Measurements from ENCODE around the gene VPS13A.

Gene VPS13A

DNA sequence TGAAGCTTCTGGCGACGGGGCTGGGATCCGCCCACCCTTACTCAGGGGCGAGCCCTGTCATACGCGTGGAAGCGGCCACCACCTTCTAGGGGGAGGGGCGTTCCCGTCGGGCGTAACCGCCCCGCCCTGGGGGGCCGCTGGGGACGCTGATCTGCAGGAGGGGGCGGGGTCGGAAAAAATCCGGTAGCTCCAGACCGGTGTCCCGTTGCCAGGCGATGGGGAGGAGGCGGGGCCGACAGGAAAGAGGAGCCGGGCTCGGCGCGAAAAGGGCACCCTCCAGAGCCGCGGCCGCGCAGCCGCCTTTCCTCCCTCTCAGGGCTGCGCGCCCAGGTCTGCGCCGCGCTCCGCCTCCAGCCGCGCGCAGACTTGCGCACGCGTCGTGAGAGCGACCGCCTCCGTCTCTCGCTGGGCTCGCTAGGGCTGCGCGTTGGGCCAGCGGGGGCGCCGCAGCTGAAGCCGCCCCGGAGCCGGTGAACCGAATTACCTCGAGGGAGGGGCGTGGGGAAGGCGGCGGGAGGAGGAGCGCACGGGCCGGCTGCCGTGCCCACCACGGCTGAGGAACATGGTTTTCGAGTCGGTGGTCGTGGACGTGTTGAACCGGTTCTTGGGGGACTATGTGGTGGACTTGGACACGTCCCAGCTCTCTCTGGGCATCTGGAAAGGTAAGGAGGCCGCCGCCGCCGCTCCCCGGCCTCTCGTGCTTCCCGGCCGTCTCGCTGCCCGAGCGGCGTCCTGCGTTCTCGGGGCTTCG is at the start of gene VPS13A:
Gene VPS13A (plus strand): TSS at position 392 of the 751 bp plus-strand sequence. CDS start 171 bp downstream, at position 563.
- TF ChIP-seq, protein P1, sequence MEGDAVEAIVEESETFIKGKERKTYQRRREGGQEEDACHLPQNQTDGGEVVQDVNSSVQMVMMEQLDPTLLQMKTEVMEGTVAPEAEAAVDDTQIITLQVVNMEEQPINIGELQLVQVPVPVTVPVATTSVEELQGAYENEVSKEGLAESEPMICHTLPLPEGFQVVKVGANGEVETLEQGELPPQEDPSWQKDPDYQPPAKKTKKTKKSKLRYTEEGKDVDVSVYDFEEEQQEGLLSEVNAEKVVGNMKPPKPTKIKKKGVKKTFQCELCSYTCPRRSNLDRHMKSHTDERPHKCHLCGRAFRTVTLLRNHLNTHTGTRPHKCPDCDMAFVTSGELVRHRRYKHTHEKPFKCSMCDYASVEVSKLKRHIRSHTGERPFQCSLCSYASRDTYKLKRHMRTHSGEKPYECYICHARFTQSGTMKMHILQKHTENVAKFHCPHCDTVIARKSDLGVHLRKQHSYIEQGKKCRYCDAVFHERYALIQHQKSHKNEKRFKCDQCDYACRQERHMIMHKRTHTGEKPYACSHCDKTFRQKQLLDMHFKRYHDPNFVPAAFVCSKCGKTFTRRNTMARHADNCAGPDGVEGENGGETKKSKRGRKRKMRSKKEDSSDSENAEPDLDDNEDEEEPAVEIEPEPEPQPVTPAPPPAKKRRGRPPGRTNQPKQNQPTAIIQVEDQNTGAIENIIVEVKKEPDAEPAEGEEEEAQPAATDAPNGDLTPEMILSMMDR (IDR thresholded peaks at IDR 0.05; ENCODE audit: low read depth, low read length, missing control alignments): peak; percentile 18
- Histone ChIP-seq H3K27ac (peak within 1 kb of the TSS; percentile 37), H3K36me3 (replicated peaks) (no peaks in the 10 kb centered on the region), H3K4me3 (ENCODE audit: low read depth, low read length) (peak within 1 kb of the TSS; percentile 84), H3K27me3 (replicated peaks) (no peaks in the 10 kb centered on the region)
- DNase-seq: peak; percentile 79
- in situ Hi-C loops (cut with HindIII; ENCODE audit: low pct_ligation_motif_present, low sequenced_read_pairs): no loop called here

DNA sequence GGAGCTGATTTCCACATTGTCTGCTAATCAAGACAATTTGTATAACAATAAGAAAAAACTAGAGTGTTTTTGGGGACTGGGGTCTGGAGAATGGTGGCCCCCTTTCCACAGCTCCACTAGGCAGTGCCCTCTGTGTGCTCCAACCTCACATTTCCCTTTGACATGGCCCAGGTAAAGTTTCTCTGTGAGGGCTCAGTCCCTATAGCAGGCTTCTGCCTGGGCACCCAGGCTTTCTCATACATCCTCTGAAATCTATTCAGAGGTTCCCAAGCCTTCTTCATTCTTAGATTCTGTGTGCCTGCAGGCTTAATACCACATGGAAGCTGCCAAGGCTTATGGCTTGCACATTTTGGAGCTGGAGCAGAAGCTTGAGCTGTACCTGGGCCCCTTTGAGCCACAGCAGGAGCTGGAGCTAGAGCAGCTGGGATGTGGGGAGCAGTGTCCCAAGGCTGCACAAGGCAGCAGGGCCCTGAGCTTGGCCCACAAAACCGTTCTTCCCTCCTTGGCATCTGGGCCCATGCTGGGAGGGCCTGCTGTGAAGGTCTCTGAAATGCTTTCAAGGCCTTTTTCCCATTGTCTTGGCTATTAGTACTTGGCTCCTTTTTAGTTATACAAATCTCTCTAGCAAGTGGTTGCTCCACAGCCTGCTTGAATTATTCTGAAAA is 49.1 kb upstream of the VPS13A start:
- in situ Hi-C loops (cut with HindIII; ENCODE audit: low pct_ligation_motif_present, low sequenced_read_pairs): no loop called here
- DNase-seq: no peak
- Histone ChIP-seq H3K4me3 (ENCODE audit: low read depth, low read length) (no peak overlapping the region), H3K27ac (no peak overlapping the region), H3K27me3 (replicated peaks) (no peaks in the 10 kb centered on the region), H3K36me3 (replicated peaks) (no peaks in the 10 kb centered on the region)
- TF ChIP-seq, protein P1 (IDR thresholded peaks at IDR 0.05; ENCODE audit: low read depth, low read length, missing control alignments): no peak

DNA sequence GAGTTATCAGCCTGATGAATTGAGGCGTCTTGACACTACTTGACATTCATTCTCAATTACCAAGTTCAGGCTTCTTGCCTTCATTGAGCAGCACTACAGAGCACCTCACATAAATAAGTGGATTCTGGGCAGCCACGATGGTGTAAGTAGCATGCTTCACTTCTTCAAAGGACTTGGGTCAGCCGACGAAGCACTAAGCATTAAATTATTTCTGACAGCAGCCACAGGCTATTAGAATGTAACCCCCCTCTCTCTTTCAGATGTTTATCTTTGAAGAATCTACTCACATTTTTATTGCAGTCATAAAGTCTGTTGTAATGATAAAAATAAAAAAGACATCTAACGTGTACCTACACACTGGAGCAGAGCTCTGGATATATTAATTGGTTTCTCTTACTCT is 45.9 kb upstream of the VPS13A start:
- no peak overlapping the region for H3K4me3 ChIP-seq (ENCODE audit: low read depth, low read length)
- no peaks in the 10 kb centered on the region for H3K36me3 ChIP-seq (replicated peaks)
- H3K27me3 ChIP-seq (replicated peaks): no peaks in the 10 kb centered on the region
- TF ChIP-seq, protein P1 (IDR thresholded peaks at IDR 0.05; ENCODE audit: low read depth, low read length, missing control alignments): no peak
- DNase-seq: no peak
- no peak overlapping the region for H3K27ac ChIP-seq
- in situ Hi-C loops (cut with HindIII; ENCODE audit: low pct_ligation_motif_present, low sequenced_read_pairs): no loop called here

DNA sequence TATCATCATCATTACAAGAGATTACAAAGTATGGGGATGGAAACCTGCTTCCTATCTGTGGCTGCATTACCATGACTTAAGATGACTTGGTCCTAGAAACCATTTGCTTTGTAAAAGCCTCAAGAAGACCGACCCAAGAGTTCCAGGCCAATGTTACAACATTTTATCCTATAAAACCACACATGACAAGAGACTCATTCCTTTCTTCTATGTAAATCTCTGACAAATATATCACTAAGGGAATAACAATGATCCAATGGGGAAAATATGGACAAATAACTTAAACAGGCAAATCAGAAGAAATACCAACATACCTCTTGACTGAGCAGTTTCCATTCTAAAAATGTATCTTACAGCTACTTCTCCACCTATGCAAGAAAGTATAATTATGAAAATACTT is 44.3 kb upstream of the VPS13A start:
- H3K36me3 ChIP-seq (replicated peaks): no peaks in the 10 kb centered on the region
- no peak overlapping the region for H3K27ac ChIP-seq
- in situ Hi-C loops (cut with HindIII; ENCODE audit: low pct_ligation_motif_present, low sequenced_read_pairs): no loop called here
- no peaks in the 10 kb centered on the region for H3K27me3 ChIP-seq (replicated peaks)
- H3K4me3 ChIP-seq (ENCODE audit: low read depth, low read length): no peak overlapping the region
- TF ChIP-seq, protein P1 (IDR thresholded peaks at IDR 0.05; ENCODE audit: low read depth, low read length, missing control alignments): no peak
- no peak for DNase-seq

DNA sequence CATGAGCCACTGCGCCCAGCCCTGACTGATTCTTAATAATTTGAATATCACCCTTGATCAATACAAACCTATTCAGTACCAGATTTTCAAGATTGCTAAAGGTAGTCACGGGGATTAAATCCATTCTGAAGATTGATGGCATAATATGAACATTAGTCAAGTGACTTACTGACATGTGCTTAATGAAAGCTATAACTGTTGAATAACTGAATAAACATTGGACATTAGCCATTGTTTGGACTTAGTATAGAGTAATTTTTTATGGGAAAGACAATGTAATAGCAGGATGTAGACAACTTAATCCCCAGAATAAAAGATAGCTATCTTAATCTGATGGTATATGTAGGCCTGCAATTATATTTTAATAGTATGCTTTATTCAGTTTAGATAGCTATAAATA is 35.0 kb upstream of the VPS13A start:
- H3K27ac ChIP-seq: no peak overlapping the region
- H3K36me3 ChIP-seq (replicated peaks): no peaks in the 10 kb centered on the region
- TF ChIP-seq, protein P1 (IDR thresholded peaks at IDR 0.05; ENCODE audit: low read depth, low read length, missing control alignments): no peak
- in situ Hi-C loops (cut with HindIII; ENCODE audit: low pct_ligation_motif_present, low sequenced_read_pairs): no loop called here
- no peaks in the 10 kb centered on the region for H3K27me3 ChIP-seq (replicated peaks)
- no peak overlapping the region for H3K4me3 ChIP-seq (ENCODE audit: low read depth, low read length)
- DNase-seq: no peak

All from brain microvascular endothelial cell (primary cell).